GM19193 (cell line): ENCODE data around the gene ARG1.

Source experiments
- POLR2A ChIP-seq: IDR thresholded peaks from 4 replicates; pipeline ENCODE4 v1.6.1; 2011; ENCODE audit not compliant: insufficient read depth, insufficient read length; ENCODE audit errors: extremely low read depth

ARG1 gene

GRCh38 chr6:131628726-131629125 lies 55.7 kb downstream of the ARG1 start:
- TF ChIP-seq POLR2A: no peak

GRCh38 chr6:131629651-131630050 lies 56.6 kb downstream of the ARG1 start:
- TF ChIP-seq POLR2A: no peak

GRCh38 chr6:131631625-131632289 lies 58.7 kb downstream of the ARG1 start:
- no peak for TF ChIP-seq POLR2A
